K562 (cell line): Measurements from ENCODE around the gene DPAGT1. TPM values are rescaled to one million over a fixed set of nuclear protein-coding genes. Genes with fewer than 3 reads are reported as not detected.

Source experiments
- CTBP1 ChIP-seq: fragments of 450-650 bp; IDR thresholded peaks from 2 replicates; pipeline ENCODE4 v1.6.1; 2016; ENCODE audit warnings: borderline replicate concordance
- DPF2 ChIP-seq: fragments of 450-650 bp; IDR thresholded peaks from 2 replicates; pipeline ENCODE4 v1.6.1; 2016
- EP400 ChIP-seq: fragments of 450-650 bp; IDR thresholded peaks from 2 replicates; pipeline ENCODE4 v1.6.1; 2017; ENCODE audit warnings: antibody characterized with exemption, mild to moderate bottlenecking, moderate library complexity
- GTF2E2 ChIP-seq: fragments of 200-800 bp; sonication (Bioruptor generic); IDR thresholded peaks from 2 replicates; pipeline ENCODE4 v1.6.1; 2016; ENCODE audit warnings: missing genetic modification characterization, missing compliant biosample characterization
- IRF2 ChIP-seq: sonication (generic); formaldehyde crosslinking; IDR thresholded peaks from 2 replicates; pipeline ENCODE4 v1.8.1; 2022; ENCODE audit warnings: mild to moderate bottlenecking, missing genetic modification reagents
- NFE2 ChIP-seq: IDR thresholded peaks from 2 replicates; pipeline ENCODE4 v1.6.1; 2014; ENCODE audit warnings: antibody characterized with exemption, low read depth
- POLR2H ChIP-seq: IDR thresholded peaks from 2 replicates; pipeline ENCODE4 v1.6.1; 2016; ENCODE audit warnings: missing genetic modification characterization, low read depth, mild to moderate bottlenecking, control low read depth, missing compliant biosample characterization, moderate library complexity
- SRSF7 ChIP-seq: fragments of 200-400 bp; formaldehyde crosslinking; optimal IDR thresholded peaks from 2 replicates; pipeline ENCODE3; 2017; ENCODE audit warnings: mild to moderate bottlenecking, low read depth, low read length
- ZFP1 ChIP-seq: fragments of 450-650 bp; formaldehyde crosslinking; IDR thresholded peaks from 2 replicates; pipeline ENCODE4 v1.4.0; 2020; ENCODE audit warnings: mild to moderate bottlenecking, mixed read lengths
- ZNF324 ChIP-seq: fragments of 250-450 bp; sonication (Bioruptor Pico); IDR thresholded peaks from 2 replicates; pipeline ENCODE4 v1.4.0; 2020; ENCODE audit warnings: mild to moderate bottlenecking
- ZNF445 ChIP-seq: fragments of 250-450 bp; sonication (Bioruptor Pico); IDR thresholded peaks from 2 replicates; pipeline ENCODE4 v1.4.0; 2020; ENCODE audit warnings: low read depth, mild to moderate bottlenecking, moderate library complexity
- polyA plus RNA-seq, 8 experiments: library from polyadenylated mRNA; depleted of rRNA in 4 of 8; stranded (reverse) in 5 of 8; unstranded in 3 of 8; fragments of >200 nt; fragmentation: Nextera tagmentation in 2 of 8; fragmentation: Illumina TruSeq in 1 of 8; extraction: Ambion mirVana in 2 of 8; extraction: Trizol in 1 of 8; gene quantifications; 2 replicates each; pipeline versions ENCODE4 v1.2.1 to v1.2.3, GENCODE V29; 2011 to 2014; ENCODE audit warnings: inconsistent platforms in 1 of 8, missing spikeins in 1 of 8
- total RNA-seq, 7 experiments: library from RNA; depleted of rRNA in 6 of 7; stranded (reverse); fragments of >200 nt in 6 of 7; fragmentation: Illumina TruSeq in 2 of 7; extraction: Trizol in 2 of 7; gene quantifications; 2 replicates each; pipeline versions ENCODE4 v1.2.1 to v1.2.3, GENCODE V29; 2011 to 2021; ENCODE audit warnings: low replicate concordance in 1 of 7
- TF ChIP-seq, protein P1 (sequence below): fragments of 450-650 bp; conservative IDR thresholded peaks from 2 replicates; pipeline ENCODE4 v1.6.1; 2016; ENCODE audit warnings: missing genetic modification characterization, low read depth, mild to moderate bottlenecking, control low read depth, missing compliant biosample characterization
- TF ChIP-seq, protein P2 (sequence below), 2 experiments: IDR thresholded peaks; 2 replicates each; pipeline ENCODE4 v1.6.1; 2011; ENCODE audit warnings: borderline replicate concordance in 1 of 2, control low read depth in 1 of 2, low read depth in 1 of 2, low read length in 1 of 2, mild to moderate bottlenecking in 1 of 2, mixed read lengths in 1 of 2, moderate library complexity in 1 of 2; ENCODE audit not compliant: insufficient read depth in 1 of 2, insufficient read length in 1 of 2, poor library complexity in 1 of 2, severe bottlenecking in 1 of 2; ENCODE audit errors: extremely low read depth in 1 of 2
- TF ChIP-seq, protein P3 (sequence below), 3 experiments: IDR thresholded peaks in 2 of 3; conservative IDR thresholded peaks in 1 of 3; 2 replicates each; pipeline ENCODE4 v1.5.1; 2011 to 2012; ENCODE audit warnings: low read length in 3 of 3, mild to moderate bottlenecking in 3 of 3, control low read depth in 2 of 3, improper control_type of control experiment in 1 of 3, inconsistent platforms in 1 of 3, low read depth in 1 of 3, mixed read lengths in 1 of 3, moderate library complexity in 1 of 3; ENCODE audit not compliant: insufficient read depth in 2 of 3
- TF ChIP-seq, protein P4 (sequence below): fragments of 450-650 bp; formaldehyde crosslinking; IDR thresholded peaks from 2 replicates; pipeline ENCODE4 v1.4.0; 2022; ENCODE audit warnings: missing genetic modification characterization
- TF ChIP-seq, protein P5 (sequence below): IDR thresholded peaks from 2 replicates; pipeline ENCODE4 v1.6.1; 2011; ENCODE audit warnings: borderline replicate concordance, low read depth, mild to moderate bottlenecking, moderate library complexity, low read length; ENCODE audit not compliant: insufficient read depth, poor library complexity, severe bottlenecking
- TF ChIP-seq, protein P6 (sequence below), 3 experiments: fragments of 200-800 bp in 1 of 3; sonication (Bioruptor generic) in 1 of 3; sonication (generic) in 1 of 3; formaldehyde crosslinking in 1 of 3; IDR thresholded peaks; 2 replicates each; pipeline versions ENCODE4 v1.6.1 to v1.8.0; 2016 to 2022; ENCODE audit warnings: mild to moderate bottlenecking in 2 of 3, missing compliant biosample characterization in 2 of 3, missing genetic modification characterization in 2 of 3, missing genetic modification reagents in 1 of 3

The DPAGT1 gene
- total and polyA plus RNA-seq, 9 of the 15 experiments (the other 6 are each of a cell fraction or from before 2014, with no cell fraction given): 29.9 to 135 (median 85.0) TPM

DNA sequence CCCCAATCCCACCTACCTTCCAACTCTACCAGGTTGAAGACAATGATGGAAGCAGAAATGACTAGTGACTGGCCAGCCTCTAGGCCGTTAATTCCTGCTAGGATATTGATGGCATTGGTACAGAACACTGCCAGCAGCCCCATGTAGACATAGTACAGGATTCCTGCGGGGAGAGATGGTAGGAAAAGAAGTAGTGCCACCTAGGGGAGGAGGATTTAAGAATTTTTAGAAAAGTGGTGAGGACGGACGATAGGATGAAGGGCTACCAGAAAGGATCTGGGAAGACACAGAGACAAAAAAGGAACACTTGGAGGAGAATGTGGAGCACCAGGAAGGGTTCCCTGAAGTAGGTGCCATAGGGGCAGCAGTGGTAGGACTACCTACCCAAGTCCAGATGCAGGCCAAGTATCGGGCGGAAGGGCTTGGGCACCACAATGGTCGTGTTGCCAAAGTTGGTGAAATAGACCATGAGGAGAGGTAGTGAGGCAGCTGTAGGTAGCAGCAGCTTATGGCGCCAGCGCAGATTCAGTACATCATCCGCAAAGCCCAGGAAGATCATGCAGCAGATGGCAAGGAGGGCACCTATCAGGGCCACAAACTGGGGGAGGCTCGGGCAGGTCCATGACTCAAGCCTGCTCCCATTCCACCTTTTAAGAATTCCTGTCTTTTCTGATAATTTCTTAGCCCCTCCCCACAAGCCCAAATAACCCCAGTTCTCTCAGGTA, 1.2 kb downstream of the DPAGT1 start (continued):
- TF ChIP-seq, protein P1, sequence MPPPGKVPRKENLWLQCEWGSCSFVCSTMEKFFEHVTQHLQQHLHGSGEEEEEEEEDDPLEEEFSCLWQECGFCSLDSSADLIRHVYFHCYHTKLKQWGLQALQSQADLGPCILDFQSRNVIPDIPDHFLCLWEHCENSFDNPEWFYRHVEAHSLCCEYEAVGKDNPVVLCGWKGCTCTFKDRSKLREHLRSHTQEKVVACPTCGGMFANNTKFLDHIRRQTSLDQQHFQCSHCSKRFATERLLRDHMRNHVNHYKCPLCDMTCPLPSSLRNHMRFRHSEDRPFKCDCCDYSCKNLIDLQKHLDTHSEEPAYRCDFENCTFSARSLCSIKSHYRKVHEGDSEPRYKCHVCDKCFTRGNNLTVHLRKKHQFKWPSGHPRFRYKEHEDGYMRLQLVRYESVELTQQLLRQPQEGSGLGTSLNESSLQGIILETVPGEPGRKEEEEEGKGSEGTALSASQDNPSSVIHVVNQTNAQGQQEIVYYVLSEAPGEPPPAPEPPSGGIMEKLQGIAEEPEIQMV (tag): no peak
- no peak for TF ChIP-seq POLR2H
- TF ChIP-seq, protein P2, sequence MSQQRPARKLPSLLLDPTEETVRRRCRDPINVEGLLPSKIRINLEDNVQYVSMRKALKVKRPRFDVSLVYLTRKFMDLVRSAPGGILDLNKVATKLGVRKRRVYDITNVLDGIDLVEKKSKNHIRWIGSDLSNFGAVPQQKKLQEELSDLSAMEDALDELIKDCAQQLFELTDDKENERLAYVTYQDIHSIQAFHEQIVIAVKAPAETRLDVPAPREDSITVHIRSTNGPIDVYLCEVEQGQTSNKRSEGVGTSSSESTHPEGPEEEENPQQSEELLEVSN (IDR thresholded peaks at IDR 0.05; ENCODE audit: borderline replicate concordance in 1 of 2, extremely low read depth in 1 of 2, insufficient read depth in 1 of 2, insufficient read length in 1 of 2, low read depth in 1 of 2, low read length in 1 of 2, poor library complexity in 1 of 2, severe bottlenecking in 1 of 2): no peak
- TF ChIP-seq, protein P3, sequence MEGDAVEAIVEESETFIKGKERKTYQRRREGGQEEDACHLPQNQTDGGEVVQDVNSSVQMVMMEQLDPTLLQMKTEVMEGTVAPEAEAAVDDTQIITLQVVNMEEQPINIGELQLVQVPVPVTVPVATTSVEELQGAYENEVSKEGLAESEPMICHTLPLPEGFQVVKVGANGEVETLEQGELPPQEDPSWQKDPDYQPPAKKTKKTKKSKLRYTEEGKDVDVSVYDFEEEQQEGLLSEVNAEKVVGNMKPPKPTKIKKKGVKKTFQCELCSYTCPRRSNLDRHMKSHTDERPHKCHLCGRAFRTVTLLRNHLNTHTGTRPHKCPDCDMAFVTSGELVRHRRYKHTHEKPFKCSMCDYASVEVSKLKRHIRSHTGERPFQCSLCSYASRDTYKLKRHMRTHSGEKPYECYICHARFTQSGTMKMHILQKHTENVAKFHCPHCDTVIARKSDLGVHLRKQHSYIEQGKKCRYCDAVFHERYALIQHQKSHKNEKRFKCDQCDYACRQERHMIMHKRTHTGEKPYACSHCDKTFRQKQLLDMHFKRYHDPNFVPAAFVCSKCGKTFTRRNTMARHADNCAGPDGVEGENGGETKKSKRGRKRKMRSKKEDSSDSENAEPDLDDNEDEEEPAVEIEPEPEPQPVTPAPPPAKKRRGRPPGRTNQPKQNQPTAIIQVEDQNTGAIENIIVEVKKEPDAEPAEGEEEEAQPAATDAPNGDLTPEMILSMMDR (IDR thresholded peaks at IDR 0.05 in 2 of 3, conservative IDR thresholded peaks at IDR 0.05 in 1 of 3; ENCODE audit: insufficient read depth in 2 of 3, low read depth in 1 of 3, low read length in 3 of 3): peak; percentile 48 to 77 (median 67); a peak in 5 of 6 replicates
- no peak for TF ChIP-seq SRSF7
- TF ChIP-seq ZNF324 (CRISPR knock-in tag): no peak
- TF ChIP-seq, protein P4, sequence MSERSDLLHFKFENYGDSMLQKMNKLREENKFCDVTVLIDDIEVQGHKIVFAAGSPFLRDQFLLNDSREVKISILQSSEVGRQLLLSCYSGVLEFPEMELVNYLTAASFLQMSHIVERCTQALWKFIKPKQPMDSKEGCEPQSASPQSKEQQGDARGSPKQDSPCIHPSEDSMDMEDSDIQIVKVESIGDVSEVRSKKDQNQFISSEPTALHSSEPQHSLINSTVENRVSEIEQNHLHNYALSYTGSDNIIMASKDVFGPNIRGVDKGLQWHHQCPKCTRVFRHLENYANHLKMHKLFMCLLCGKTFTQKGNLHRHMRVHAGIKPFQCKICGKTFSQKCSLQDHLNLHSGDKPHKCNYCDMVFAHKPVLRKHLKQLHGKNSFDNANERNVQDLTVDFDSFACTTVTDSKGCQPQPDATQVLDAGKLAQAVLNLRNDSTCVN (CRISPR knock-in tag): no peak
- TF ChIP-seq CTBP1: no peak; the same call in 1 of the 2 replicates
- TF ChIP-seq ZNF445 (CRISPR knock-in tag): no peak
- no peak for TF ChIP-seq DPF2
- TF ChIP-seq, protein P5, sequence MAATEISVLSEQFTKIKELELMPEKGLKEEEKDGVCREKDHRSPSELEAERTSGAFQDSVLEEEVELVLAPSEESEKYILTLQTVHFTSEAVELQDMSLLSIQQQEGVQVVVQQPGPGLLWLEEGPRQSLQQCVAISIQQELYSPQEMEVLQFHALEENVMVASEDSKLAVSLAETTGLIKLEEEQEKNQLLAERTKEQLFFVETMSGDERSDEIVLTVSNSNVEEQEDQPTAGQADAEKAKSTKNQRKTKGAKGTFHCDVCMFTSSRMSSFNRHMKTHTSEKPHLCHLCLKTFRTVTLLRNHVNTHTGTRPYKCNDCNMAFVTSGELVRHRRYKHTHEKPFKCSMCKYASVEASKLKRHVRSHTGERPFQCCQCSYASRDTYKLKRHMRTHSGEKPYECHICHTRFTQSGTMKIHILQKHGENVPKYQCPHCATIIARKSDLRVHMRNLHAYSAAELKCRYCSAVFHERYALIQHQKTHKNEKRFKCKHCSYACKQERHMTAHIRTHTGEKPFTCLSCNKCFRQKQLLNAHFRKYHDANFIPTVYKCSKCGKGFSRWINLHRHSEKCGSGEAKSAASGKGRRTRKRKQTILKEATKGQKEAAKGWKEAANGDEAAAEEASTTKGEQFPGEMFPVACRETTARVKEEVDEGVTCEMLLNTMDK: peak; percentile 34
- TF ChIP-seq EP400: no peak; the same call in 1 of the 2 replicates
- TF ChIP-seq, protein P6, sequence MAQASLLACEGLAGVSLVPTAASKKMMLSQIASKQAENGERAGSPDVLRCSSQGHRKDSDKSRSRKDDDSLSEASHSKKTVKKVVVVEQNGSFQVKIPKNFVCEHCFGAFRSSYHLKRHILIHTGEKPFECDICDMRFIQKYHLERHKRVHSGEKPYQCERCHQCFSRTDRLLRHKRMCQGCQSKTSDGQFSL (CRISPR knock-in tag; IDR thresholded peaks at IDR 0.05): no peak
- TF ChIP-seq, protein P6 (tag; IDR thresholded peaks at IDR 0.05): no peak
- no peak for TF ChIP-seq GTF2E2 (tag)
- no peak for TF ChIP-seq IRF2 (CRISPR knock-in tag)
- no peak for TF ChIP-seq NFE2
- TF ChIP-seq ZFP1: no peak
